Measurements from ENCODE around the gene TMEM167A. TPM values are rescaled to one million over a fixed set of nuclear protein-coding genes. Genes with fewer than 3 reads are reported as not detected.

The TMEM167A gene
- total and polyA plus RNA-seq, 2 donors (not counting 1 experiment from before 2014, with no cell fraction given) = 54.0 to 89.0 TPM

DNA sequence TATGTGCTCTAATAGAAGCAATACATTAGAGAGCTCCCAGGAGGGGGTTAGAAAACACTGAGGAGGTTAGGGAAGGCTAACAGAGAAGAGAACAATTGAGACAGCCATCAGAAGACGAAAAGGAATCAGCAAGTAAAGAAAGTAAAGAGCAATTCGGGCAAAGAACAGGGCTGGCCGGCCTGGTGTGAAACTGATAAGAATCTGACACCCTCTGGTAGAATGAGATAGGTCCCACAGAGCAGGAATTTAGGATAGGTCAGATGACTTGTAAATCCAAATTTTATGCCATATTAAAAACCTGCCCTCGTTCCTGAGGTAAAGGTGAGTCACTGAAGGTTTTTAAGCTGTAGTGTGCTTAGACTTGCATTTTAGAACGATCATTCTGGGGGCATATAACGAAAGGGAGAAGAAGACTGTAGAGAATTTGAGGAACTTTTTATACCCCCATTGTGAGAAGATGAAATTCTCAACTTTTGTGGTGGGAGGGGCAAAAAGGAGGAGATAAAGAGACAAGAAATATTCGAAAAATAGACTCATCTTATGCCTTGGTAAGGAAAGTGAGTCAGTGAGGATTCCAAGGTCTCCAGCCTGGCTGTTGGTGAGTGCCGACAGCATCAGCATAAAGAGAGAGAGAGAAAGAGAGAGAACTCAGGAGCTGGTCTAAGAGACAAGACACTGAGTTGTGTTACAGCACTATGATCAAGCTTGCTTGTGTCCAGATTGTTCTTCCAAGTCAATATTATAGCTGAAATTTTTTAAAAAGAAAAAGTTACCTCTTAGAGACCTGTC is 51.3 kb downstream of the TMEM167A start:
- H3K4me1 ChIP-seq (ENCODE audit: control insufficient read depth, extremely low read depth, insufficient read depth, low read length) = no peaks in the 10 kb centered on the region
- no peaks in the 10 kb centered on the region for H3K36me3 ChIP-seq (ENCODE audit: control insufficient read depth, insufficient read depth, low read length)
- no peak overlapping the region for H3K4me2 ChIP-seq (ENCODE audit: extremely low read depth, insufficient read depth, low read length)
- no peak overlapping the region for H3K27ac ChIP-seq (ENCODE audit: insufficient read depth, low read length)
- H2AFZ ChIP-seq (ENCODE audit: low read length) = no peak overlapping the region
- TF ChIP-seq EZH2 (IDR thresholded peaks at IDR 0.05; ENCODE audit: low read length, missing control alignments) = no peak
- TF ChIP-seq, protein P1, sequence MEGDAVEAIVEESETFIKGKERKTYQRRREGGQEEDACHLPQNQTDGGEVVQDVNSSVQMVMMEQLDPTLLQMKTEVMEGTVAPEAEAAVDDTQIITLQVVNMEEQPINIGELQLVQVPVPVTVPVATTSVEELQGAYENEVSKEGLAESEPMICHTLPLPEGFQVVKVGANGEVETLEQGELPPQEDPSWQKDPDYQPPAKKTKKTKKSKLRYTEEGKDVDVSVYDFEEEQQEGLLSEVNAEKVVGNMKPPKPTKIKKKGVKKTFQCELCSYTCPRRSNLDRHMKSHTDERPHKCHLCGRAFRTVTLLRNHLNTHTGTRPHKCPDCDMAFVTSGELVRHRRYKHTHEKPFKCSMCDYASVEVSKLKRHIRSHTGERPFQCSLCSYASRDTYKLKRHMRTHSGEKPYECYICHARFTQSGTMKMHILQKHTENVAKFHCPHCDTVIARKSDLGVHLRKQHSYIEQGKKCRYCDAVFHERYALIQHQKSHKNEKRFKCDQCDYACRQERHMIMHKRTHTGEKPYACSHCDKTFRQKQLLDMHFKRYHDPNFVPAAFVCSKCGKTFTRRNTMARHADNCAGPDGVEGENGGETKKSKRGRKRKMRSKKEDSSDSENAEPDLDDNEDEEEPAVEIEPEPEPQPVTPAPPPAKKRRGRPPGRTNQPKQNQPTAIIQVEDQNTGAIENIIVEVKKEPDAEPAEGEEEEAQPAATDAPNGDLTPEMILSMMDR (conservative IDR thresholded peaks at IDR 0.05 in 1 of 2, IDR thresholded peaks at IDR 0.05 in 1 of 2; ENCODE audit: low read depth in 1 of 2, low read length in 2 of 2) = no peak
- H4K20me1 ChIP-seq (ENCODE audit: control insufficient read depth, extremely low read depth, insufficient read depth, low read length) = no peaks in the 10 kb centered on the region
- no peak for DNase-seq (ENCODE audit: low read depth in 2 of 2)
- H3K9me3 ChIP-seq (ENCODE audit: control insufficient read depth, insufficient read depth, low read depth, low read length) = no peaks in the 10 kb centered on the region
- H3K27me3 ChIP-seq (ENCODE audit: control insufficient read depth, insufficient read depth, low read length) = no peaks in the 10 kb centered on the region
- H3K4me3 ChIP-seq (replicated peaks in 1 of 4; ENCODE audit: control extremely low read depth in 1 of 4, insufficient read depth in 1 of 4, low read depth in 3 of 4, low read length in 4 of 4) = no peak overlapping the region
- no peak overlapping the region for H3K9ac ChIP-seq (ENCODE audit: insufficient read depth, low read length)
- H3K79me2 ChIP-seq (ENCODE audit: control insufficient read depth, insufficient read depth, low read length) = no peaks in the 10 kb centered on the region

DNA sequence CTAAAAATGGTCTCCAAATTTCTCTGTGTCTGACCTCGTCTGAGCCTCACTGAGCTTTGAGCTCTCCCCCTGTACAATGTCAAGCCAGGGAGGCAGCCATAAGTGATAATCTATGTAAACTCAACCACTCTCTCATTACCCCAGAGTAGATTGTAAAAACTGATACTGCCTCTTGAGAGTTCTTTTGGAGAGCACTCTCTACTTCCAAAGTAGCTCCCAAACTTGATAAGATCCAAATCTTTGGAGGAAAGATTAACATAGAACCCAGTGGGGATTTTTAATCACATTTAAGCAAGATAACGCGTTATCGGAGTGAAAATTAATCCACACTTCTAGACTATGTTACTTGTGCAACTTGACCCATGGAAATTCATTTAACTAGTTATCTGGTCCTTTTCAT is 54.9 kb downstream of the TMEM167A start:
- H3K9ac ChIP-seq (ENCODE audit: insufficient read depth, low read length) = no peak overlapping the region

DNA sequence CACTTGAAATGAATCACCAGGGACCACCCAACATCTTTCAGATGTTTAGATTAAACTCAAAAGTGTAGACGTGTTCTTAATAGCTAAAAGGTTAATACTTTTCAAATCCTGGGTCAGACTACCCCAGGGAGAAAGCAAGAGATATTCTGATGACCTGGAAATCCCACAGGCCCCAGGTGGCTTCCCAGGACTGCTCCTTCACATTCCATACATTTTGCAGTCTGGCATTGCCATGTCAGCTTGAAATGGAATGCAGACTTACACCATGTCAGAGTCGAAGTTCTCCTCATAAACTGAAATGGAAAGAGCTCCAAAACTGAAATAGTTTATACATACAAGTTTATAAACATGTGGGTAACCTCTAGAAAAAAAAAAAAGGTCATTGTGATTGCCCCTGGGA is 61.5 kb downstream of the TMEM167A start:
- Histone ChIP-seq H3K4me1 (ENCODE audit: control insufficient read depth, extremely low read depth, insufficient read depth, low read length) (no peaks in the 10 kb centered on the region), H3K36me3 (ENCODE audit: control insufficient read depth, insufficient read depth, low read length) (no peaks in the 10 kb centered on the region), H3K4me3 (replicated peaks in 1 of 4; ENCODE audit: control extremely low read depth in 1 of 4, insufficient read depth in 1 of 4, low read depth in 3 of 4, low read length in 4 of 4) (no peak overlapping the region), H3K4me2 (ENCODE audit: extremely low read depth, insufficient read depth, low read length) (no peak overlapping the region), H2AFZ (ENCODE audit: low read length) (no peak overlapping the region), H3K9me3 (ENCODE audit: control insufficient read depth, insufficient read depth, low read depth, low read length) (no peaks in the 10 kb centered on the region), H3K27ac (ENCODE audit: insufficient read depth, low read length) (no peak overlapping the region), H3K9ac (ENCODE audit: insufficient read depth, low read length) (no peak overlapping the region), H3K27me3 (ENCODE audit: control insufficient read depth, insufficient read depth, low read length) (no peaks in the 10 kb centered on the region), H3K79me2 (ENCODE audit: control insufficient read depth, insufficient read depth, low read length) (no peaks in the 10 kb centered on the region), H4K20me1 (ENCODE audit: control insufficient read depth, extremely low read depth, insufficient read depth, low read length) (no peaks in the 10 kb centered on the region)
- DNase-seq (ENCODE audit: low read depth in 2 of 2) = peak in 1 of 2 donors; percentile 19
- no peak for TF ChIP-seq EZH2 (IDR thresholded peaks at IDR 0.05; ENCODE audit: low read length, missing control alignments)
- TF ChIP-seq, protein P1 (conservative IDR thresholded peaks at IDR 0.05 in 1 of 2, IDR thresholded peaks at IDR 0.05 in 1 of 2; ENCODE audit: low read depth in 1 of 2, low read length in 2 of 2) = no peak

More for the DNA sequence above, 54.9 kb downstream of the TMEM167A start:
- H3K27me3 ChIP-seq (ENCODE audit: control insufficient read depth, insufficient read depth, low read length) = no peaks in the 10 kb centered on the region
- no peak overlapping the region for H3K4me2 ChIP-seq (ENCODE audit: extremely low read depth, insufficient read depth, low read length)
- H2AFZ ChIP-seq (ENCODE audit: low read length) = no peak overlapping the region
- no peak overlapping the region for H3K27ac ChIP-seq (ENCODE audit: insufficient read depth, low read length)
- H3K36me3 ChIP-seq (ENCODE audit: control insufficient read depth, insufficient read depth, low read length) = no peaks in the 10 kb centered on the region
- no peak for DNase-seq (ENCODE audit: low read depth in 2 of 2)
- H3K4me1 ChIP-seq (ENCODE audit: control insufficient read depth, extremely low read depth, insufficient read depth, low read length) = no peaks in the 10 kb centered on the region
- H4K20me1 ChIP-seq (ENCODE audit: control insufficient read depth, extremely low read depth, insufficient read depth, low read length) = no peaks in the 10 kb centered on the region
- no peak for TF ChIP-seq EZH2 (IDR thresholded peaks at IDR 0.05; ENCODE audit: low read length, missing control alignments)
- TF ChIP-seq, protein P1 (conservative IDR thresholded peaks at IDR 0.05 in 1 of 2, IDR thresholded peaks at IDR 0.05 in 1 of 2; ENCODE audit: low read depth in 1 of 2, low read length in 2 of 2) = no peak
- H3K9me3 ChIP-seq (ENCODE audit: control insufficient read depth, insufficient read depth, low read depth, low read length) = no peaks in the 10 kb centered on the region
- no peaks in the 10 kb centered on the region for H3K79me2 ChIP-seq (ENCODE audit: control insufficient read depth, insufficient read depth, low read length)
- H3K4me3 ChIP-seq (replicated peaks in 1 of 4; ENCODE audit: control extremely low read depth in 1 of 4, insufficient read depth in 1 of 4, low read depth in 3 of 4, low read length in 4 of 4) = no peak overlapping the region

Data from fibroblast of lung (primary cell).